Stimulated activated CD4-positive, alpha-beta T cell treated with anti-CD3 and anti-CD28 coated beads, Interleukin-15, amount 100 ng/mL, for 1 hour (primary cell): ENCODE data around the gene F12.
"Not testable (repeated sequence)": the region's sequence is repeated elsewhere in the genome, so short reads cannot be mapped to it uniquely, and the experiment has no call there.

Source experiments
- DNase-seq, 2 donors: peaks; one replicate each; pipeline ENCODE4 v3.0.0-alpha.2; 2020; ENCODE audit warnings: low read depth in 1 of 2, low spot score in 1 of 2

F12 gene

DNA sequence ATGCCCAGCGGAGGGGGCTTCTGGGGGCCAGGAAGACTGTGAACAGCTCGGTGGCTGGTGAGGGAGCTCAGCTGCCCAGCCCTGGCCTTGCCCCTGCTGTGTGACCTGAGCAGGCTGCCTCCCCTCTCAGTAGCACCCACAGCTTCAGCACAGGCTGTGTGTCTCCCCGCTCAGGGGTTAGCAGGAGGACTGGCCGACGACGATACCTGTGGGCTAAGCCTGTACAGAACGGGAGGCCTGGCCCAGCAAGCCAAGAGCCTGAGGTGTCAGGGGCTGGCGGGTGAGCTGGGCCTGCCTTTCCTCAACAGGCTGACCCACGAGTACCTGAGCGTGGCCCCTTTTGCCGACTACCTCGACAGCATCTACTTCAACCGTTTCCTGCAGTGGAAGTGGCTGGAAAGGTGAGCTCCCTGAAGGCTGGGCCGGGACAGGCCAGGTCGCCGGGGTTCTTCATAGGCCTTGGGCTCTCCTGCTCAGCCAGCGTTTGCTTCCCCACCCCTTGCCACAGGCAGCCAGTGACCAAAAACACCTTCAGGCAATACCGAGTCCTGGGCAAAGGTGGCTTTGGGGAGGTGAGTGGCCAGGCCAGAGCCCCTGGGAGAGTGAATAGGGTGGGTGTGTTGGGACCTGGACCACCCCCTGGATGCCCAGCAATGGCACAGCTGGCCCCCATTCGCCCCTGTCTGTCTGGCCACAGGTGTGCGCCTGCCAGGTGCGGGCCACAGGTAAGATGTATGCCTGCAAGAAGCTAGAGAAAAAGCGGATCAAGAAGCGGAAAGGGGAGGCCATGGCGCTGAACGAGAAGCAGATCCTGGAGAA lies 23.7 kb upstream of the F12 start:
- no peak for DNase-seq

DNA sequence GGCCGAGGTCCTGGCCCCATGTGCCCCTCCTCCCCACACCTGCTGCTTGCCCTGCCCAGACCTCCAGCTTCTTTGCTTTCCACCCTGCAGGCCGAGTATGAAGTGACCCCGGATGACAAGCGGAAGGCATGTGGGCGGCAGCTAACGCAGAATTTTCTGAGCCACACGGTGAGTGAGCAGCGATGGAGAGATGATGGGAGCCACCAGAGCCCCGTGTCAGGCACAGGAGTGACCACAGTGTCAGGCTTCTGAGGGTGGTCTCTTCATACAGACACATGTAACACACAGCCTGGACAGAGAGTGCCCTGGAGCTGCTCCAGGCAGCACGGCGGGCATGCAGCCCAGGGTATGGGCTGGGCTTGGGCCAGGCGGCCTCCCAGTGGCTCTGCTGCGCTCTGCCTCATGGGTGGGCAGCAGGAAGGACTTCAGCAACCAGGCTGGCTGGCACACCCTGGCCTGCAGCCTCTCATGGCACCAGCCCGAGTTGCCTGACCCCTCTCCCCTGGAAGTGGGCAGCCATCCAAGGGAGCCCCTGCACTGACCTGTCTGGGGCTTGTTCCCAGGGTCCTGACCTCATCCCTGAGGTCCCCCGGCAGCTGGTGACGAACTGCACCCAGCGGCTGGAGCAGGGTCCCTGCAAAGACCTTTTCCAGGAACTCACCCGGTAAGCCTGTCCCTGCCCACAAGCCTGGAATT lies 22.9 kb upstream of the F12 start:
- no peak for DNase-seq

DNA sequence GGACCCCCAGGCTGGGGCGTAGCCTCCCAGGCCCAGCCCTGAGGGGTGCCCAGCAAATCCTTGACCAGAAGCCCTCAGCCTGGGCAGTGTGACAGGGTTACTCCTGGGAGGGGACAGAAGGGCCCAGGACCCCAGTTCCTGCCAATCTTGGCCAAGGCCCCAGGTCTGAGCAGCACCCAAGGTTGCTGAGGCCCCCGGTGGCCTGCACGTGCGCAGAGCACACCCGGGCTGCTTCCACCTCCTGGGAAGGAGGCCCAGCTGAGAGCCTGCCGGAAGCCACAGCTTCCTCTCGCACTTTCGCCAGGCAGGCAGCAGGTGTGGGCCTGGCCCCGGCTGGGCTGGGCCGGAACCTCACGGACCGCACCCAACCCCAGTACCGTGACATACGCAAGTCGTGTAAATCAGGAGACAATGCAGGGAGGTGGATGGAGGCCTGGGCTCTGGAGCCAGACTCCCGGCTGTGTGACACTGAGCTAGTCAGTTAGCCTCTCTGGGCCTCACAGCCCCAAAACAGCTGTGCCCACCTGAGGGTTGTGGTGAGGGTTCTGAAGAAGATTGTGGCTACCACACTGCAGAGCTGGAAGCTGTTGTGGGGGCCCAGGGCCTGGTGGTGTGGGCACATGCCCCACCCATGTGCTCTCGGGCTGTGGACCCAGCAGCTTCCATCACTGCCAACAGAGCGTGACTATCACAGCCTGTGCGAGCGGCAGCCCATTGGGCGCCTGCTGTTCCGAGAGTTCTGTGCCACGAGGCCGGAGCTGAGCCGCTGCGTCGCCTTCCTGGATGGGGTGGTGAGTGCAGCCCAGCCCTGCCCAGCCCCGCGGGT lies 22.2 kb upstream of the F12 start:
- peak; percentile 38 for DNase-seq

DNA sequence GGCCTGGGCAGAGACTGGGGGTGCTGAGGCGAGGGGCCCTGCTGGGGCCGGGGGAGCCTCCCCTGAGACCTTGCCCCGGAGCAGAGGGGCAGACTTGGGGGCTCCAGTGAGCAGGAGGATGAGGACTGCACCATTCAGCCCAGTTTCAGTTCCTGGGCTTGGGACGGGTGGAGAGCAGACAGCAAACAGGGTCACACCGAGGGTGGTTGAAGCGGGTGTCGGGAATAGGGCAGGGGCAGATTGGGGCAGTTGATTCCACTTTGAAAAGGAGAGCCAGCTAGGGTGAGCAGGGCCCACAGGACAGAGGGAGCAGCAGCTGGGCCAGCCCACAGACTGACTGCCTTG lies 21.6 kb upstream of the F12 start:
- no peak for DNase-seq

DNA sequence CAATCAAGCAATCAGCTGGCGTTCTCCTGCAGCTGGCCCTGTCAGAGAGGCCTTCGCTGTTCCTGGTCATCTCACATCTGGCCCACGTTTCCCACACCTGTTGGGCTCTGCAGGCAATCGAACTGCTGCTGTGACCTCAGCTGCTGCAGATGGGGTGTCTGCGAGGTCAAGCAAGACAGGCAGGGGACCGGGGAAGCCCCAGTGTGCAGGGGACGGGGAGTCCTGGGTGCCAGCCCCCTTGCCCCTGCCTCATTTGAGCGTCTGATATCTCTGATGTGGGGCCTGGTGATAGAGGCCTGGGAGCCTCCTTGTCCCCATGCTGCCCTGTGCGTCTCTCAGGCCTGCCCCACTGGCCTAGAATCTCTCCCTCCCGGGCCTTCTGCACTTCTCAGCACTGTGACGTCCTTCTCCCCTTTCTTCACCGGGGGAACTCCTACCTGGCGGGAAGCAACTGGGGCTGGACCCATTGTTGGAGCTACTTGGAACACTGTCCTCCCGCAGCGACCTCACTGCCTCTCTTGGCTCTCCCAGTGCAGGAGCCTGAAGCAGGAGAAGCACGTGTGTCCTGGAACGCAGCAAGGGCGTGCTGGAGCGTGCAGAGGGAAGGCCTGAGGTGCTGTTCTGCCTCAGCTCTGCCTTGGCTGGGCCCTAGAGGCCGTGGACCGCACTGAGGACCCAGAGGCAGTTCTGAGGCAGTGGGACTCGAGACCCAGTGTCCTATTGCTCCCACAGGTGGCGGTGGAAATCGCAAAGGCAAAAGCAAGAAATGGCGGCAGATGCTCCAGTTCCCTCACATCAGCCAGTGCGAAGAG lies 21.0 kb upstream of the F12 start:
- DNase-seq: no peak

DNA sequence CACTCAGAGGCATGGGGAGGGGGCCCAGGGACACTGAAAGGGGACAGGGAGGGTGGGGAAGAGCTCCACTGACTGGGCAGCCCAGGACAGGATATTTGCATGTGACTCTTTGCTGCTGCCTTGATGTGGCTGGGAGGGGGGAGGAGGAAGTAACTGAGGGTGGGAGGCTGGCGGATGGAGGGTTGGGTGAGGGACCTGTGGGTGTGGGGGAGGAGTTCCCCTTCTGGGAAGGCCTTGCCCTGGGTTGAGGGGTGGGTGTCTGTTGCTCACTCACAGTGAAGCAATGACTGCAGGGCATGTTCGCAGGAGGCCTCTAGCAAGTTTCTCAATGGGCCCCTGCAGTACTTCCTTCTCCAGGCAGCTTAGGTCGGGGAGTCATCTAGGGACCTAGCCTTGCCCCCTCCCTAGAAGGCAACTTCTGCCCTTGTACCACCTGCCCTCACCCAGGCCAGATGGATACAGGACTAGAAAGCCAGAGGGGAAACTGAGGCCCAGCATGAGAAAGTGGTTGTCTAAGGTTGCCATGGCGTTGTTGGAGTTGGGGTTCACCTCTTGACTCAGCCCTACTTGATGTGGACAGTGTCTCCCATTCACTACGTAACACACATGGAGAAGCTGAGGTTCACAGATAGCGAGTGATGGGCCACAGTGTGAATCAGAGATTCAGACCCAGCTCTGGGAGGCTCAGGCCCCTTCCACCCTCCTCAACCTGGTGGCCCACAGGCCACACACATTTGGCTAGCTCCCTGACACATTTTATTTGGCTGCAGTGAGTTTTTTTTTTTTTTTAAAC lies 20.1 kb upstream of the F12 start:
- peak; percentile 66 to 72 for DNase-seq

DNA sequence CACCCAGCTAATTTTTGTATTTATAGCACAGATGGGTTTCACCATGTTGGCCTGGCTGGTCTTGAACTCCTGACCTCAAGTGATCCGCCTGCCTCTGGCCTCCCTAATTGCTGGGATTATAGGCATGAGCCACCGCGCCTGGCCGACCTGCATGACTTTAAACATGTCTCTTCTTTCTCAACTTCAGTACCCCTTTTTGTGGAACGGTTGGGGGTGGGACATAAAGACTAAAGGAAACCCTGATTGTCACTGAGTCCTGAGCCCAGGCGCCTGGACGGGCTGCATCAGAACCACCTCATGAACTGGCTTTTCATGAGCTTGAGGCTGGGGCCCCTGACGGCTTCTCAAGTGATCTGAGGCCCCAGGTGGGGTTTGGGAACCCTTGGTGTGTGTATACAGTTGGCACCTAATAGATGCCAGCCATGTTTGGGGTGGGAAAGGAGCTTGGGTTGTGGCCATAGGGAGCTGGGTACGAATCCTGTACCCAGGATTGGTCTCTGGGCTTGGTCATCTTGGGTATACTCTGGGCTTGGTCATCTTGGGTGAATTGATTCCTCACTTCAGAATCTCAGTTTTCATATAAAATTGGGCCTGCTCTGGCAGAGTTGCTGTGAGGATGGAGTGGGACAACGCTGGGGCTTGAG lies 19.3 kb upstream of the F12 start:
- no peak for DNase-seq

DNA sequence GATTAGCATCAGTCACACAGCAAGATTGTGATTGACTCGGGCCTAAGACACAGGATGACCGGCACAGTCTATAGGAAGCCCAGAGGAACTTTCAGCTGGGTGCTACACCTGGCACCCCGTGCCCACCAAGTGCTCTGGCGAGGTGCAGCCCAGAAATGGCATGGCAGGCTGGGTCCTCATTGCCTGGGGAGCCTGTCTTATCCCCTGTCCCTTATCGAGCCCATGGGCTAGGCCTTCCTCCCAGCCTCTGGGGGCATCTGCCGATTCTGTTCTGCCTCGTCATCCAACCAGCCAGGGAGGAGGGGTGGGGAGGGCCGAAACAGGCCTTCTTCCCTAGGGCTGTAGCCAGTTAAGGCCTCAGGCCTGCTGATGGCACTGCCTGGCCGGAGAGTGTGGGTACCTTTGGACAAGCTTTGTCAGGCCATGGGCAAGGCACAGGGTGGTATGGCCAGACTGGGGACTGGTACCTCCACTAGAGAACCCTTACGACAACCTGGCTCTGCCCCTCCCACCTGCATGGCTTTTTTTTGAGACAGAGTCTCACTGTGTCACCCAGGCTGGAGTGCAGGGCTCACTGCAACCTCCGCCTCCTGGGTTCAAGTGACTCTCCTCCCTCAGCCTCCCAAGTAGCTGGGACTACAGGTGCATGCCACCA lies 18.7 kb upstream of the F12 start:
- no peak for DNase-seq

DNA sequence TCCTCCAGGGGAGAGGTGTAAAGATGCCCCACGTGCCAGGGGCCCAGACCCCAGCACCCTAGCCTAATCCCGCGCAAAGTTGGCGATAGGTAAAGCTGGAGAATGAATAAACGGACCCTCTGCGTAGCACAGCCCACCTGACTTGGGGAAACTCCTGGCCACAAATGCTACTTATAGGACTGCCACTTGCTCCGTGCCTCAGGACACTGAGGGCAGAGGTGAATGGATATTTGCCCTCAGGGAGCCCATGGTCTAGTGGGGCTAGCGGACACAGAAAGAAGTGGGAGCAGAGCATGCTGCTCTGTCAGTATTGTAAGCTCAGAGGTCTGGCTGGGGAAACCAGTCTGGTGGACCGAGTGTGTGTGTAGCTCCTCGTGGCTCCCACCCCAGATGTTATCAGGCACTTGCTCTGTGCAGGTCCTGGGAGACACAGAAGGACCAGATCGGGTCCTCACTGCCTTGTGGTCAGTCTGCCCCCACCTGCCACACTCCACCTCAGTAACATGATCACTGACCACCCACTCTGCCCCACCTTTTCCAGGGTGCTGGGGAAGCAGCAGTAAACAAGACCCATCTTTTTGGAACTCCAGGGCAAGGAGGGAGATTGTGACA lies 18.0 kb upstream of the F12 start:
- DNase-seq: no peak

DNA sequence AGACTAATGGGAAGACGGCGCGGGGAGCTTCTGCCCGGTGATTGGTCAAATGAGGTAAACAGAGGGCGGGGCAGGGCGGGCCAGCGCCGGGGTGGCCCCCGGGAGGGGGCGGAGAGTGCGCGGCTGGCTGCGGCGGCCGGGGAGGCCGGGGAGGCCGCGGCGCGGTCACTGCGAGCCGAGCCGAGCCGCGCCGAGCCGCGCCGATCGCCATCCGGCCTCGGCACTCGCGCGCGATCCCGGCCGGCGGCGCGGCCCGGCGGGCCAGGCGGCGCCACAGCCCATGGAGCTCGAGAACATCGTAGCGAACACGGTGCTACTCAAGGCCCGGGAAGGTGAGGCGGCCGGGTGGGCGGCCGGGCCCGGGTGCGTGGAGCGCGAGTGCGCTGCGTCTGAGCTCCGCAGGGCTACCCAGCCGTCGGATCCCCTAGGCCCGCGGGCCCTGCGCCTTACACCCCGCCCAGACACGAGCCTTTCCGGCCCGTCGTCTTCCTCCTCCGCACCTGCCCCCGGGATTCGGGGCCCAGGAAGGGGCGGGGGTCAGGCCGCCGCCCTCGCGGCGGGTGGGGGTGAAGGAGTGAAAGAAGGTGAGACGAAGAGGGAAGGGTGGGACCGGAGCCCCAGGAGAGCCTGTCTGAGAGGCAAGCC lies 17.3 kb upstream of the F12 start, which contains the start of gene GRK6:
Gene GRK6, plus strand, starts transcription at position 111 of the 645 bp plus-strand sequence. Its CDS starts 170 bp downstream, at position 281.
- DNase-seq: peak; percentile 52 to 58

DNA sequence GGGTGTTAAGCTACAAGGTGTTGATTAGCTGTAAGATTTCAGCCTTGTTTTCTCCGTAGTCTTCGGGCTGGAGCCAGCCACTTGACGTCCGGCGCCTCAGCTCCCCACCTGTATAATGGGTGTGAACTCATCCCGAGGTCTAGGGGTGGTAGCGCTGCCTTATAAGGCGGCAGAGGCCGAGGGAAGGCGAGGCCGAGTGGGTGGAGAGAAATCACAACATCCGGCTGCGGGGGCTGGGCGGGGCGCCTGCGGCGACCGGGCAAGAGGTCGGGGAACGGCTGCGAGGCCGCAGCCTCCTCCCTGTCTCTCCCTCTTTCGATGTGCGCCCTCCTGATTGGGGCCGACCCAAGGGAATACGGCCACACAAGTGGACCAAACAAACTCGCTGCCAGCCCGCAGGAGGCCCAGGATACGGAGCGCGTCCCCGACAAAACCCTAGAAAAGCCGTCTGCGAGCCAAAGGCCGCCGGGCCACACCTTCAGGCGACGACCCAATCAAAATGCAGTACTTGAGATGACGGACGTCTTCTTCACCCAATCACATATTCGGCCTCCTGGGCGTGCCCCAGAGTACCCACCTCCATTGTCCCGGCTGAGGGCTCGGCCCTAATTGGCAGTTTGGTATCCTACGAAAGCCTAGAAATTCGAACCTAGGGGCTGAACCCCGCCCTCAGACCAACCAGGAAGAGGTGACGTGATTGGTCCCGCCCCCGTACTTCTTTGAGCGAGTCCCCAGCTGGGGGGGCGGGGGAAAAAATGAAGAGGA lies 16.6 kb upstream of the F12 start:
- DNase-seq: peak; percentile 93 to 98

DNA sequence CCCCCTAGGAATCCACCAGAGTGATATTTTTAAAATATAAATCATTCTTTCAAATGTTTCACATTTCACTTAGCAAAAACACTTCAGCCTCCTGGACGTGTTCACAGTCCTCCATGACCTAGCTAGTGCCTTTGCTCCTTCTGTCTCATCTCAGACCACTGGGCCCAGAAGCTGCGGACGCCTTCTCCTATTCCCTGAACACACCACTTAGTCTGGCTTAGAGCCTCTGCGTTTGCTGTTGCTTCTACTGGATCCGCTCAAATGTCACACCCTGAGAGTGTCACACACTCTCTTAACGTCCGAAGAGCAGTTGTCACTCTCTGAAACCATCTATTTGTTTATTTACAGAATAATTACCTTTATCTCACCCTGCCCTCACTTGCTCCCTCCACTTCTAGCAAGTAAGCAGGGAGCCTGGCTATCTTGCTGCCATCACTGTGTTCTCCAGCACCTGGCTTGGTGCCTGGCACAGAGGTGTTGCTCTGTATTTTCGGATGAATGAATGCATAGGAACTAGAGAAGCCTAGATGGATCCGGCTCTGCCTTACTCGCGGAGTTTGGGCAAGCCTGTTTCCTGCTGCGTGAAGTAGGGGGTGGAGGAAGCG lies 15.9 kb upstream of the F12 start:
- DNase-seq: no peak

DNA sequence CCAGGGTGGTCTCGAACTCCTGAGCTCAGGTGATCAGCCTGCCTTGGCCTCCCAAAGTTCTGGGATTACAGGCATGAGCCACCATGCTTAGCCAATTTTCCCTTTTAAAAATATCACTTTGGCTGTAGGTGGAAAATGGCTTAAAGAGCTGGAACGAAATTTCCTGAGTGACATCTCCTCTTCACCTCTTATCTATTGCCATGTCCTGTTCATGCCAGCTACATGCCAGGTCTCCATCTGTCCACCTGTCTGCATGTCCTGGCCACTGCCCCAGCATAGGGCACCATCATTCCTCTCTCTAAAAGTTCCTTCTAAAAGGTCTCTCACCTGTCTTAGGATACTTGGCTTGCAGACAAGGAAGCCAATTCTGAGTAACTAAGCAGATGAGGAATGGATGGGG lies 14.3 kb upstream of the F12 start:
- DNase-seq: no peak

DNA sequence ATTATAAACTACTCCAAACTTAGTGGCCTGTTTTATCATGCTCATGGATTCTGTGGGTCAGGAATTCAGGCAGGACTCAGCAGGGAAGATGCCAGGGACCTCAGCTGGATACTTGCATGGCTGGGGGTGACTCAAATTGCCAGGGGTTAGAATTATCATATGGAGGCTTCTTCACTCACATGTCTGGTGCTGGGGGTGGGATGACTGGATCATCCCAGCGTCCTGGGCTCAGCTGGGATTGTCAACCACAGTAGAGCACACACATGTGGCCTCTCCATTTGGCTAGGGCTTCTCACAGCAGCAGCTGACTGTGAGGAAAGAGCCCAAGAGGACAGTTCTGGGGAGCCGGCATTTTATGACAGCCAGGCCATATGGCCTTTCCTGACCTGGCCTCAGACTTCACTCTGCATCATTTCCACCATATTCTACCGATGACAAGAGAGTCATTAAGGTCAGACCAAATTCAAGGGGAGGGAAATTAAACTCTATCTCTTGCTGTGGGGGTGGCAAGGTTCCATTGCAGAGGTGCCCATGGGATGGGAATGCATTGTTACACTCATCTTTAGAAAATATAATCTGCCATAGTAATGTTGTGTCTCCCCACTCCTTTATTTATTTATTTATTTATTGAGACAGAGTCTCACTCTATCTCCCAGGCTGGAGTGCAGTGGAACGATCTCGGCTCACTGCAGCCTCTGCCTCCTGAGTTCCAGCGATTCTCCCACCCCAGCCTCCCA lies 11.9 kb upstream of the F12 start:
- DNase-seq: no peak

DNA sequence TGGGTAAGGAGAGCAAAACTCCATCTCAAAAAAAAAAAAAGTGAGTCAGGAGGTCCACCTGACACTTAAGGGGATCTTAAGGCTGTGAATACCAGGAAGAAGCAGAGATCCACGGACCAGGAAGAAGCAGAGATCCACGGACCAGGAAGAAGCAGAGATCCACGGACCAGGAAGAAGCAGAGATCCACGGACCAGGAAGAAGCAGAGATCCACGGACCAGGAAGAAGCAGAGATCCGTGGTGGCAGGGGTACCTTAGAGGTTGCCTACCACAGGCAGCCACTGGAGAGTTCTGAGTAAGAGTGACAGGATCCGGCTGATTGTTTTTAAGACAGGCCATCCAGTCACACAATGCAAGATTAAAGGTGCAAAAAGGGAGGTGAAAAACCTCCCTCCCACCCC lies 11.1 kb upstream of the F12 start:
- DNase-seq: not testable (repeated sequence)

DNA sequence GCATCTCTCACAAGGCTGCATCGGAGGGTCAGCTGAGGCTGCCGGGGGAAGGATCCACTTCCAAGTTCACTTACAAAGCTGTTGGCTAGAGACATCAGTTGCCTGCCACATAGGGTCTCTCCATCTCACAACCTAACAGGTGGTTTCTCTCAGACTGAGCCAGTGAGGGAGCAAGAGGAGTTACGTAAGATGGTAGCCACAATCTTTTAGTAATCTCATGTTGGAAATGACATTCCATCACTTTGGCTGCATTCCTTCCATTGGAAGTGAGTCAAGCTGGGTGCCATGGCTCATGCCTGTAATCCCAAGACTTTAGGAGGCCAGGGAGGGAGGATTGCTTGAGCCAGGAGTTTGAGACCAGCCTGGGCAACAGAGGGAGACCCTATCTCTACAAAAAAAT lies 9.7 kb upstream of the F12 start:
- DNase-seq: no peak
